Activated CD4-positive, alpha-beta T cell treated with anti-CD3 and anti-CD28 coated beads, Interleukin-2, amount 10 ng/mL, durations not matched to agents 7 days and 5 days (primary cell): ENCODE measurements around the gene NPNT. TPM values are rescaled to one million over a fixed set of nuclear protein-coding genes. Genes with fewer than 3 reads are reported as not detected.

Source experiments
- CTCF ChIA-PET: fragments of 350-600 bp; sonication (Branson Sonifier 250); formaldehyde crosslinking; loops from one replicate; lab custom pipeline; 2021; ENCODE audit warnings: antibody characterized with exemption; lab: Charles Lee
- POLR2A ChIA-PET: fragments of 350-600 bp; sonication (Branson Sonifier 250); formaldehyde crosslinking; loops from one replicate; lab custom pipeline; 2021; ENCODE audit warnings: antibody characterized with exemption; lab: Charles Lee
- DNase-seq: peaks from one replicate; pipeline ENCODE4 v3.0.0-alpha.2; 2020
- H3K27ac Mint-ChIP-seq: one replicate; pipeline ENCODE4 v1.8.0; 2021; ENCODE audit warnings: mild to moderate bottlenecking, moderate library complexity, mixed read lengths
- H3K27me3 Mint-ChIP-seq: one replicate; pipeline ENCODE4 v1.8.0; 2021; ENCODE audit warnings: mixed read lengths
- H3K36me3 Mint-ChIP-seq: one replicate; pipeline ENCODE4 v1.8.0; 2021; ENCODE audit warnings: low read depth, mixed read lengths
- H3K4me1 Mint-ChIP-seq: one replicate; pipeline ENCODE4 v1.8.0; 2021; ENCODE audit warnings: mixed read lengths
- H3K4me3 Mint-ChIP-seq: one replicate; pipeline ENCODE4 v1.8.0; 2021; ENCODE audit warnings: mild to moderate bottlenecking, moderate library complexity, mixed read lengths
- H3K9me3 Mint-ChIP-seq: one replicate; pipeline ENCODE4 v1.8.0; 2021; ENCODE audit warnings: mixed read lengths
- total RNA-seq, 2 experiments: library from RNA; stranded (reverse); gene quantifications; one replicate each; pipeline ENCODE4 v1.2.3, GENCODE V29; 2021

NPNT gene
- total RNA-seq, 2 experiments from 2014 or later, result not detected

DNA sequence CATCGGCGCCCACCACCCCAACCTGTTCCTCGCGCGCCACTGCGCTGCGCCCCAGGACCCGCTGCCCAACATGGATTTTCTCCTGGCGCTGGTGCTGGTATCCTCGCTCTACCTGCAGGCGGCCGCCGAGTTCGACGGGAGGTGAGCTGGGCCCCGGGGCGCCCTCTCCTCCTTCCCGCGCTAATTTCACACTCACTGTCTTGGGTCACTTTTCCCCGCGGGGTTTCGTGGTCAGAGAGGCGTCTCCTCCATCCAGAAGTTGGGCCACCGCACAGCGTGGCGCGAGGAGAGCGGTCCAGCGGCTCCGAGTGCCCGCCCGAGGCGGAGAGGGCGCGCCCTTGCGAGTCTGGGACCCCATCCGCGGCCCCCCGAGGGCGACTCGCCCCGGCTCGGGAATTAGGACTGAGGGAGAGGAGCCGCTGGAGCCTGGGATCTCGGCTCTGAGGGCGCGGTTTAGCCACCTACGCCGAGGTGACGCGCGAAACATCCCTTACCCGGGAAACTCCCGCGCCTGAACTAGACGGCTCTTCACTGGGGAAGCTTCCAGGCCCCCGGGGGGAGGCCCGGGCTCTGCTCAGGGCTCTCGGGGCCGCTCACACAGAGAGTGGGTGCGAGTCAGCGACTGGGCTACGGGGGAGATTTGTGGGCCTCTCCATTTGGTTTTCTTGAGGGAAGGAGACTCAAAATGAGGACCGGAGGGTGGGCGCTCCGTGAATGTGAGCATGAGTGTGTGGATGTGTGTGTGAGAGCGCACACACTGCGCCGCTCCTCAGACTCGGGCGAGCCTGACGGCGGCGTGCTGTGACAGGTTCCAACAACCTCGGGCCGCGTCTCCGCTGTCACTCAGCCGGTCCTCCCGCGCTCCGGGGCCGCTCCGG is 551 bp downstream of the NPNT start:
- ChIA-PET POLR2A (no interaction called here), CTCF (no interaction called here)
- no peak overlapping the region for H3K4me3 Mint-ChIP-seq
- DNase-seq, result no peak
- H3K27me3 Mint-ChIP-seq, result peaks cover 74% of the 10 kb centered on the region
- H3K9me3 Mint-ChIP-seq, result no peaks in the 10 kb centered on the region
- no peaks in the 10 kb centered on the region for H3K36me3 Mint-ChIP-seq
- H3K4me1 Mint-ChIP-seq, result peaks cover 6% of the 10 kb centered on the region
- H3K27ac Mint-ChIP-seq, result no peak overlapping the region

DNA sequence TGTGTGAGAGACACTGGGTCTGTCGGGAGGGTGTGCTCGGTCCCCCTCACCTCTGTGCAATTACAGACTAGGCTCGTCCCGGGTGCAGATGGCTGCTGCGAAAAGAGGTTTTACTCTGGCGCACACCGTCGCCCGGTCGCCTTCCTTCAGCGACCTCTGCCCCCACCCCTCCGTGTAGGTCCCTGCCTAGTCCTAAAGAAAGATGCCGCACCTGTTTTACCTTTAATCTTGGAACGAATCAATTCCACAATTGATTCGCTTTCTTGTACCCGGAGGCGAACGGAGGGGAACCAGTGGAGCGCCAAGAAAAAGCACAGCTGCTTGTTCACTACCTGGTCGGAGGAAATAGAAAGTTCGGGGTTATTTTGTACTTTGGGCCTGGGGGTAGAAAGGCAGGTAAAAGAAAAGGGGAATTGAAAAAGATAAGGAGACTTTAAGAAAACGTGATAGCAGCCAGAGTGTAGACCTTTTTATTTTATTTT is 1.2 kb downstream of the NPNT start:
- no peaks in the 10 kb centered on the region for H3K9me3 Mint-ChIP-seq
- H3K27ac Mint-ChIP-seq, result no peak overlapping the region
- no peak overlapping the region for H3K4me3 Mint-ChIP-seq
- ChIA-PET POLR2A (no interaction called here), CTCF (interaction anchor here (1.3 kb wide), 1 partner anchor 102 kb away, joined by 3 read pairs; no protein-coding TSS in a partner anchor)
- peaks cover 6% of the 10 kb centered on the region for H3K4me1 Mint-ChIP-seq
- H3K36me3 Mint-ChIP-seq, result no peaks in the 10 kb centered on the region
- H3K27me3 Mint-ChIP-seq, result peaks cover 76% of the 10 kb centered on the region
- no peak for DNase-seq

DNA sequence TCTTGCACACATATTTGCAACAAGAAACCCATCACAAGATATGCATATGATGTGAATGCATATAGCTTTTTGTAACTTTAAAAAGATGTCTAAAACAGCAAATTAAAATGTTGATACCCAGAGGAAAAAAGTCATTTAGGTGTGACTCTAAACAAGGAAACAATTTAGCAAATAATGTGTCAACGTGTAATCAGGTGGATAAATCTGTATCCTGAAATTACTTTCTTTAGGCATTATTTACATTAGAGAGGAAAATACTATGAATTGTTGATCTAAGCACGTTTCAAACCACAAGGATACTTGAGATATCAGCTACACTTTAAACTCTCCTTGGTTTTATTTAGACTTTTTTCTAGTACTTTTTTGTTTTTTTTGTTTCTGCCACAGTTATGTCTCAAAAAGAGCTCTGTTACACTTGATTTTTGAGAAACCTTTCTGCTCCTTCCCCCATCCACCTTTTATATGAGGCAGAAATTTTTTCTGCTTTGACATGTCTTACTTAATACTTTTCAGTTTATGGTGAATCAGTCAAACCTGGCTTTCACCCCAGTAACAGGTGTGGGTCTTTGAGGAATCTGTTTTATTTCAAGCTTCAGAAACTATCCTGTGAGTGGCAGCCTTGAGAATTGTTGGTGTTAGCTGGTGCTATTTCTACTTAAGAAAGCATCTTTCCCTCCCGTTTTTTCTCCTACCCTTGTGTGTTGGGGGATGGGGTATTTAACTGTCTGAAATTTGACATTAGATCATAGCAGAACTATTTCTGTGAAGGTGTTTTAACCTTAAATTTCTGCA is 1.9 kb downstream of the NPNT start:
- CTCF ChIA-PET, result interaction anchor here (1.3 kb wide), 1 partner anchor 103 kb away, joined by 3 read pairs; no protein-coding TSS in a partner anchor
- peaks cover 6% of the 10 kb centered on the region for H3K4me1 Mint-ChIP-seq
- H3K27me3 Mint-ChIP-seq, result peaks cover 76% of the 10 kb centered on the region
- H3K9me3 Mint-ChIP-seq, result no peaks in the 10 kb centered on the region
- no peak overlapping the region for H3K27ac Mint-ChIP-seq
- POLR2A ChIA-PET, result no interaction called here
- H3K4me3 Mint-ChIP-seq, result no peak overlapping the region
- DNase-seq, result no peak
- no peaks in the 10 kb centered on the region for H3K36me3 Mint-ChIP-seq

DNA sequence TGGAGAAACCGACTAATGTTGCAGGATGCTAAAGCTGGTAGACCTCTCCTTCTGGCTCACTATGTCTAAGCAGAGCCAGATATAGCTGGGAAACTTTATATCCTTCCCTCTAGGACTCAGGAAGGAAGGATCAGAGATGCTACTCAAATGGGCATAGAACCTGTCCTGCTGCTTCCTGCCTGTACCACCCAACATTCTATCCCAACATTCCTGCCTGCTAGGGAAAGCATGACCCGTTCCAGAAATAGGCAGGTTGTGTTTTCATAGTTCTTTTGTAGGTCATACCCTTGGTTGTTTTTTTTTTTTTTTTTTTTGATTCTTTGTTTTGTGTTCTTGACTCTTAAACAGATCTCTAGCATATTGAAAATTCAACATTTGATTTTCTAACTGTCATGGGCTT is 5.3 kb downstream of the NPNT start:
- DNase-seq, result no peak
- Mint-ChIP-seq H3K27ac (no peak overlapping the region), H3K36me3 (no peaks in the 10 kb centered on the region), H3K9me3 (no peaks in the 10 kb centered on the region), H3K4me3 (no peak overlapping the region), H3K27me3 (peaks cover 52% of the 10 kb centered on the region), H3K4me1 (peaks cover 4% of the 10 kb centered on the region)
- POLR2A ChIA-PET, result no interaction called here
- CTCF ChIA-PET, result no interaction called here

DNA sequence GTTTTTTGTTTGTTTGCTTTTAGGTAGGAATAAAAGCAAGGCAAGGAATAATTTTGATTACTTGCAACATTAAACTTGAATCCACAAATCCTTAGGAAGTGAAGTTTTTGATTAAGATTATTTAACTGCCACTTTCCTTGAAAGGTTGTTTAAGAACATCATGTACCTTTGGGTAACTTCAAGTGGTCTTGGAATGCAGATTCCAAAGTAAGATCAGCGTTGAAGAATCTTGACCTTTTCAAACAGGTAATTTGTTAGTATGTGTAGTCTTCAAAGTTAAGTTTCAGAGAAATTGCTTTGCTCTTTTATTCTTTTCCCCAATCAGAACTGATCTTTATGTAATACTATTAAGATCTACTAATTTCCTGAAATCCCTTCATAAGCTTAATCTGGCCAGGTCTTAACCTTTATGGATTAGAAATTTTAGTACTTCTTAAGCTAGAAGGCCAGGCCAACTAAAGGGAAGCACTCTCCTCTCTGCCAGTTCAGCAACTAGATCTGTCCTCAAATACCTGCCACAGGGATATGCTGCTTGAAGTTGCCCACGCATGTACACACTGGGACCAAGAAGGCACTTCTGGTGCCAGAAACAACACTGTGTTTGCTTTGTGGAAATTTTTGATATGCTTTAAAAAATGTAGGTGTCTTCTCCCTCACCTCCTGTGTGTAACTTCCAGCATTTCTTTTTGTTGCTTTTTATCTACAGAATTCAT is 7.4 kb downstream of the NPNT start:
- Mint-ChIP-seq H3K36me3 (no peaks in the 10 kb centered on the region), H3K27me3 (peaks cover 34% of the 10 kb centered on the region), H3K9me3 (no peaks in the 10 kb centered on the region), H3K27ac (no peak overlapping the region), H3K4me3 (no peak overlapping the region), H3K4me1 (no peaks in the 10 kb centered on the region)
- DNase-seq, result no peak
- CTCF ChIA-PET, result no interaction called here
- POLR2A ChIA-PET, result no interaction called here

DNA sequence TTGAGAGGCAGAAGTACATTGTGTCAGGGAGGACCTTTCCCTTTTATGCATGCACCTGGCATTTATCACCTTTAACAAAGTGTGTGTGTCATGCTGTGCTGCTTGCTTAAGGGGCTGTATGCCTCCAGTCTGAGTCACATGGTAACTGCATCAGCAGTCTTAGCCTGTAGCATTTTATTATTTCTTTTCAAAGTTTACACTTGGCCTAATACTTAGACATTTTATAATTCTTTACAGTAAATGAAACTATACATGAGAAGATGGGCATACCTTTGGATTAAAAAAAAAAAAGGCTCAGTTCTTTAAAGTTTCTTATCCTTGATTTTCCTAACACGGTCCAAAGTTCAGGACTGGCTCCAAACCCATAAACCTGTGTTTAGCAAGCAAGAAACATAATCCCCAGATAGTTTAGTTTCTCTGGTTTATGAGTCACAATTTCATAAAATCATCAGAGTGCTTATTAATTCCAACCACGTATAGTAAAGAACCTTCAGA is 14.6 kb downstream of the NPNT start:
- DNase-seq, result no peak
- Mint-ChIP-seq H3K4me1 (no peaks in the 10 kb centered on the region), H3K27ac (no peak overlapping the region), H3K9me3 (no peaks in the 10 kb centered on the region), H3K4me3 (no peak overlapping the region), H3K36me3 (no peaks in the 10 kb centered on the region), H3K27me3 (peaks cover 5% of the 10 kb centered on the region)
- ChIA-PET CTCF (no interaction called here), POLR2A (no interaction called here)

DNA sequence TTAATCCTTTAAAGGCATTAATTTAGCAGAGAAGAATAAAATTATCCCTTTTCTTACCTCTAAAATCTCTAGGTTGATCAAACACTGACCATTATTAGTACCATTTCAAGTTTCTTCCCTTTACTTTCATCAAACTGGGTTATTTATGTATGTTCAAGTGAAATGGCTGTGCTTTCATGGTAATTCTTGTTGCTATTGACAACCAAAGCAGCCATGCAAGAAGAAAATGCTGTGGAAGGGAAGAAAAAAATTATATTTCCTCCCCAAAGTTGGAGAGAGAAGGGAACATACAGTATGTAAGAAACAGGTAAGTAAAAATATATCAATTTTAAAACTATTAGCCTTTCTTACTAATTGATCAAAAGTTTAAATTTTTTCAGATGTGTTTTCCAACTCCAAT is 16.2 kb downstream of the NPNT start:
- POLR2A ChIA-PET, result no interaction called here
- H3K4me3 Mint-ChIP-seq, result no peak overlapping the region
- H3K27me3 Mint-ChIP-seq, result peaks cover 5% of the 10 kb centered on the region
- no peaks in the 10 kb centered on the region for H3K9me3 Mint-ChIP-seq
- no peak for DNase-seq
- CTCF ChIA-PET, result no interaction called here
- no peaks in the 10 kb centered on the region for H3K36me3 Mint-ChIP-seq
- H3K4me1 Mint-ChIP-seq, result no peaks in the 10 kb centered on the region
- H3K27ac Mint-ChIP-seq, result no peak overlapping the region

DNA sequence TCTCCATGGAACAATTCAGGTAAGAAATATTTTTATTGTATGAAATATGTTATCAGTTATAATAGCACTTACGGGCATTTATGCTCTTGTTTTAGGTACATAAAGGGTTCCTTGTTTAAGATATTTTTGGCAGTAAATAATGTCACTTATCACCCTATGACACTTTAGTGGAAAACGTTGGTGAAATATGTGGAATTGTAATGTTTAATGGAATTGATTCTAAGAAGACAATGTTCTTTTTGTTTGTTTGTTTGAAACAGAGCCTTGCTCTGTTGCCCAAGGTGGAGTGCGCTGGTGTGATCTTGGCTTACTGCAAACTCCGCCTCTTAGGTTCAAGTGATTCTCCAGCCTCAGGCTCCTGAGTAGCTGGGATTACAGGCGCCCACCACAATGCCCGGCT is 17.4 kb downstream of the NPNT start:
- no peak for DNase-seq
- ChIA-PET POLR2A (no interaction called here), CTCF (no interaction called here)
- Mint-ChIP-seq H3K4me3 (no peak overlapping the region), H3K36me3 (no peaks in the 10 kb centered on the region), H3K27ac (no peak overlapping the region), H3K4me1 (no peaks in the 10 kb centered on the region), H3K27me3 (peaks cover 5% of the 10 kb centered on the region), H3K9me3 (no peaks in the 10 kb centered on the region)

DNA sequence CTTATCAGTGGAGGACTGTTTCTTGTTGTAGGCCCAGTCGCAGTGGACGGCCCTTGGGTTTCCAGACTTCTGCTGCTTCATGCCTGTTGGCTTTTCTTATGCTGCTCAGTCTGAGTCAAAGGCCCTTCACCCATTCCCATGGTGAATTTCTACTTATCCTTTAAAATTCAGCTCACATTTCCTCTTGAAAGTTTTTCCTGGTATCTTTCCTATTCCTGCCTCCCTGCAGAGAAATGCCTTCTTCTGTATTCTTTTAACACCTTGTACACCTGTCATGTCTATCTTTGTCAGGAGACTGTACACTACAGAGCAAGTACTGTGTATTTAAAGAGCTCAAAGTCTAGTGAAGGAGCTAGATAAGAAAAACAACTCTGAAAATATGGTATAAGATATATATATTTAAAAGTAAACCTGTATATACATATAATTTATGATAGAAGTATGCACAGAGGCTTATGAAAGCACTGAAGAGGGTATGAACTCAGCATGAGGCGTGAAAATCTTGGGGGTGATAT is 22.0 kb downstream of the NPNT start:
- no peak overlapping the region for H3K27ac Mint-ChIP-seq
- CTCF ChIA-PET, result no interaction called here

DNA sequence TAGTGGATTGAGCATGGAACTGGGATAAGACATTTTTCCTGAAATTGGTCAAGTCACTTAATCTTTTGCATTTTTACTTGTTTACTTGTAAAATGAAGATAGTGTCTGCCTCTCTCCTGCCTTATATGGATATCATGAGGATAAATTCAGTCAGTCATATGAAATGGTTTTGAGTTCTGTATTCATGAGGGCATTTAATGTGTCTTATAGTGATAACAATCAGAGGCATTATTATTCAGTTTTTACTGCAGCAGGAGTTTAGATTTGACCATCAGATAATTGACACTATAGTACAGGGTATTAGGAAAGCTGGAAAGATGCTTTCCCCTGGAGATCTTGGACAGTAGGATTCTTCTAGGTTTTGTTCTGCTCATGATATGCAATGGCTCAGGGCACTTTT is 26.0 kb downstream of the NPNT start:
- CTCF ChIA-PET, result no interaction called here

More for the DNA sequence above, 22.0 kb downstream of the NPNT start:
- POLR2A ChIA-PET, result no interaction called here
- H3K36me3 Mint-ChIP-seq, result no peaks in the 10 kb centered on the region
- H3K27me3 Mint-ChIP-seq, result peaks cover 4% of the 10 kb centered on the region
- H3K9me3 Mint-ChIP-seq, result no peaks in the 10 kb centered on the region
- no peak for DNase-seq
- H3K4me1 Mint-ChIP-seq, result no peaks in the 10 kb centered on the region
- H3K4me3 Mint-ChIP-seq, result no peak overlapping the region

DNA sequence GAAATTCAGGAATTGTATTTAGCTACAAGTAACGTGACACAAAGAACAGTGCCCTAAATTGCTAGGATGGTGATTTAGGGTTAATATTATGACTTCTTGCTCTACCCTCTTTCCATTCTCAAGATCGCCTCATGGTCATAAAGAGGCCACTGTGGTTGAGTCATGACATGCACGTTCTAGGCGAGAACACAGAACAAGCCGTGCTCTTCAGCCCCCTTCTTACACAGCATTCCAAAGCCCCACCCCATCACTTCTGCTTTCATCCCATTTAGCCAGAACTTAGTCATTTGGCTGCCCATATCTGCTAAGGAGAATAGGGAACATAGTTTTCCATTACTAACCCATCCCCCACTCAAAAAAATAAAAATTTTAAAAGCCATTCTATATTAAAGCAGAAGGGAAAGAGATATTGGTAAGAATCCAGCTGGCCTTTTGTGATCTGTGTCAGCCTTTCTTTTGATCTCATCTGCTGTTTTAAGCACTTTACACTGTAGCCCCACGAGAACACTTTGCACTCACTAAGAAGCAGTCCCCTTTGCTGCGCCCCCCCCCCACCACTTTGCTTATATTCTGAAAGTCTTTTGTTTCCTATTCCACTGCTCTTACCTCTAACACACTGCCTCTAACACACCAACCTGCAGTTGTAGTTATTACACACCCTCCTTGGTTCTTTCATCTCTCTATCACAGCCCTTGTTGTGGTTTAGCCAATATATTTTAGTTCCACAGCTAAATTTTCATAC is 28.4 kb downstream of the NPNT start:
- Mint-ChIP-seq H3K27me3 (peaks cover 4% of the 10 kb centered on the region), H3K4me3 (no peak overlapping the region), H3K27ac (no peak overlapping the region), H3K4me1 (no peaks in the 10 kb centered on the region), H3K36me3 (no peaks in the 10 kb centered on the region), H3K9me3 (no peaks in the 10 kb centered on the region)
- no peak for DNase-seq
- POLR2A ChIA-PET, result no interaction called here
- CTCF ChIA-PET, result no interaction called here

More for the DNA sequence above, 26.0 kb downstream of the NPNT start:
- DNase-seq, result no peak
- Mint-ChIP-seq H3K9me3 (no peaks in the 10 kb centered on the region), H3K27me3 (peaks cover 4% of the 10 kb centered on the region), H3K36me3 (no peaks in the 10 kb centered on the region), H3K4me1 (no peaks in the 10 kb centered on the region), H3K4me3 (no peak overlapping the region), H3K27ac (no peak overlapping the region)
- POLR2A ChIA-PET, result no interaction called here

DNA sequence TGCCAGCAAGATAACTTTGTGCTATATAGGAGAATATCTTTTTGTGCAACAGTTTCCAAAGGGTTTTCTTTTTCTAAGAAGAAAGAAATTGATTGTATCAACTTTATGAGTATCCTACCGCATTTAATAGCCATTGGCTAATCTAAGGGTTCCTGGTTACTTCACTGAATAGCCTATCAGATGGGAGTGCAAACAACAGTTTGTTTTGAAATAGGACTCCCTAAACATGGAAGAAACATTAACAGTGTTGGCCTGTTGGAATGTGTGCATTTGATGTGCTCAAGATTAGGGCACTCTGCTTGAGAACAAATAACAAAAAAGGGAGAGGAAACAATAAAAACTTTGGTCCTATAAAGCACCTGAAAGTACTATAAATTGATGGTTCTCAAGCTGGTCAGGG is 29.1 kb downstream of the NPNT start:
- no peak for DNase-seq
- no peak overlapping the region for H3K27ac Mint-ChIP-seq
- H3K9me3 Mint-ChIP-seq, result no peaks in the 10 kb centered on the region
- ChIA-PET POLR2A (no interaction called here), CTCF (no interaction called here)
- no peak overlapping the region for H3K4me3 Mint-ChIP-seq
- no peaks in the 10 kb centered on the region for H3K4me1 Mint-ChIP-seq
- no peaks in the 10 kb centered on the region for H3K36me3 Mint-ChIP-seq
- peaks cover 4% of the 10 kb centered on the region for H3K27me3 Mint-ChIP-seq
